Ammon's horn (tissue), 1 donor: ENCODE data around the gene RALGDS.
A peak's percentile ranks its signal among the peaks of the same experiment; 100 is the strongest.
"Not testable (repeated sequence)": the region's sequence is repeated elsewhere in the genome, so short reads cannot be mapped to it uniquely, and the experiment has no call there.

Source experiments
- DNase-seq: peaks from one replicate; pipeline ENCODE4 v3.0.0-alpha.2; 2016; ENCODE audit warnings: low spot score

RALGDS gene

GRCh38 chr9:133106511-133107244 lies 14.4 kb downstream of the RALGDS start:
- DNase-seq = no peak

- DNase-seq = no peak
Measured at GRCh38 chr9:133105461-133105770, 15.6 kb downstream of the RALGDS start.

- no peak for DNase-seq
Measured at GRCh38 chr9:133104718-133105460, 16.2 kb downstream of the RALGDS start.

- DNase-seq = no peak
Measured at GRCh38 chr9:133103987-133104505, 17.0 kb downstream of the RALGDS start.

GRCh38 chr9:133103183-133103986 lies 17.7 kb downstream of the RALGDS start:
- peak; percentile 87 for DNase-seq

GRCh38 chr9:133102190-133103021 lies 18.6 kb downstream of the RALGDS start:
- DNase-seq = no peak

- DNase-seq = no peak
Measured at GRCh38 chr9:133101356-133102189, 19.5 kb downstream of the RALGDS start.

- no peak for DNase-seq
Measured at GRCh38 chr9:133100506-133101355, 20.3 kb downstream of the RALGDS start.

GRCh38 chr9:133099726-133100505 lies 21.1 kb downstream of the RALGDS start:
- DNase-seq = no peak

- no peak for DNase-seq
Measured at GRCh38 chr9:133098871-133099270, 22.2 kb downstream of the RALGDS start.

- DNase-seq = no peak
Measured at GRCh38 chr9:133098104-133098754, 22.8 kb downstream of the RALGDS start.

- DNase-seq = no peak
Measured at GRCh38 chr9:133094842-133095393, 26.1 kb downstream of the RALGDS start.

GRCh38 chr9:133094351-133094750 lies 26.7 kb downstream of the RALGDS start:
- not testable (repeated sequence) for DNase-seq

- DNase-seq = no peak
Measured at GRCh38 chr9:133090752-133091385, 30.2 kb downstream of the RALGDS start.

GRCh38 chr9:133090187-133090586 lies 30.9 kb downstream of the RALGDS start:
- DNase-seq = no peak

GRCh38 chr9:133089271-133089671 lies 31.8 kb downstream of the RALGDS start:
- no peak for DNase-seq

- DNase-seq = no peak
Measured at GRCh38 chr9:133088756-133089155, 32.3 kb downstream of the RALGDS start.
